Activated CD8-positive, alpha-beta memory T cell treated with anti-CD3 and anti-CD28 coated beads for 24 hours (primary cell): ENCODE measurements around the gene CBR3.
"Not testable (repeated sequence)": the region's sequence is repeated elsewhere in the genome, so short reads cannot be mapped to it uniquely, and the experiment has no call there.

Experiments
- DNase-seq: peaks from one replicate; pipeline ENCODE4 v3.0.0-alpha.2; 2020

CBR3 gene

GRCh38 chr21:36120304-36120888 is 14.5 kb upstream of the CBR3 start:
- no peak for DNase-seq

DNA sequence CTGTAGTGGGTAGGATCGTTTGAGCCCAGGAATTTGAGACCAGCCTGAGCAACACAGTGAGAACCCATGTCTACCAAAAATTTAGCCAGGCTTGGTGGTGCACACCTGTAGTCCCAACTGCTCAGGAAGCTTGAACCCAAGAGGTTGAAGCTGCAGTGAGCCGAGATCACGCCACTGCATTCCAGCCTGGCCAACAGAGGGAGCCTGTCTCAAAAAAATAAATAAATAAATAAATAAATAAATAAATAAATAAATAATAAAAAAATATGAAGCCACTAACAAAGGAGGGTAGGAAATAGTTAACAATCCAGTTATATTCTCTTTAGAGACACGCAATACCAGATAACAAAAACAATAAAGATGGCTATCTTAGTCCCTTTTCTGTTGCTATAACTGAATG is 11.9 kb upstream of the CBR3 start:
- no peak for DNase-seq

DNA sequence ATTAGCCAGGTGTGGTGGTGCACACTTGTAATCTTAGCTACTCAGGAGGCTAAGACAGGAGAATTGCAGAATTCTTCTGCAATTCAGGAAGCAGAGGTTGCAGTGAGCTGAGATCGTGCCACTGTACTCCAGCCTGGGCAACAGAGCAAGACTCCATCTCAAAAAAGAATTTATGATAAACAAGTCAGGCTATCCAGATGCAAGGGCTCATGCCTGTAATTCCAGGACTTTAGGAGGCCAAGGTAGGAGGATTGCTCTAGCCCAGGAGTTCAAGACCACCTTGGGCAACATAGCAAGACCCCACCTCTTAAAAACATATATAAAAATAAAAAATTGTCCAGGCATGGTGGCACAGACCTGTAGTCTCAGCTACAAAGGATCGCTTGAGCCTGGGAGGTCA is 10.5 kb upstream of the CBR3 start:
- DNase-seq, result peak; percentile 4

- DNase-seq, result peak; percentile 74
Measured at GRCh38 chr21:36125512-36126207, 9.2 kb upstream of the CBR3 start.

DNA sequence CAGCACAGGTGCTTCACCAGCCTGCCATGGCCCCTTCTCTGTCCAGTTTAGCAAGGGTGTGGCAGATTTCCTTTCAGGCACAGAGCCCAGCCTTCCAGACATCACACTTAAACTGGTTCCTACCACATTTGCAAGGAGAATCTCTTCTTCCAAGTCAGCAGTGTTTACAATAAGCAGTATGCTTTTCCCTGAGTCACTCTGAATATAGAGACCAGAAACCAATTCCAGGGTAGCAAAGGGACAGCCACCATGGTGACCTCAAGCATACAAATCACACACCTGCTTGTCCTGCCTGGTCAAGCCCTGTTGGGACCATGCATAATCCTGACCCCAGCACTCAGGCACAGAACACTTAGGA is 8.7 kb upstream of the CBR3 start:
- DNase-seq, result peak; percentile 28

DNA sequence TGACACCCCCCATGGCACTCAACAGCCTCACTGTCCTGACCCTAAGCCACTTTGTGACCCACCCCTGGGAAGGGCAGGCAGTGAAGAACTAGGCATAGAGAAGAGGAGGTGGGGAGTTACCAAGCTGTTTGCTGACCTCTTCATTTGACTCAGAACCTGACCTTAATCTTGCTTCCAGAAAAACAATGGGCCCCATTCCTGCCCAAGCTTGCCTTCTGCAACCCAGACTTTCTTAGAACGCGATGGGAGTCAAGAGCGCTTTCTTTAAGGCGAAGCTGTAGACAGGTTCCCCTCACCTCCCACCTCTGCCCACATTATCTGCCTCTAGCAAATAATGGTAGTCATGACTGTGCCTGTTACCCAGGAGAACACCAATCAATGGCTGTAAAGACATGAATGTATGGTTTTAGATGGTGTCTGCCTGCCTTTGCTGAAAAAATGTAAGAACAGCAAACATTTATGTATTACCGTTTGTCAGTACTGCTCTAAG is 8.2 kb upstream of the CBR3 start:
- peak; percentile 24 for DNase-seq

- DNase-seq, result no peak
Measured at GRCh38 chr21:36127250-36127904, 7.5 kb upstream of the CBR3 start.

- DNase-seq, result no peak
Measured at GRCh38 chr21:36127977-36128376, 6.9 kb upstream of the CBR3 start.

DNA sequence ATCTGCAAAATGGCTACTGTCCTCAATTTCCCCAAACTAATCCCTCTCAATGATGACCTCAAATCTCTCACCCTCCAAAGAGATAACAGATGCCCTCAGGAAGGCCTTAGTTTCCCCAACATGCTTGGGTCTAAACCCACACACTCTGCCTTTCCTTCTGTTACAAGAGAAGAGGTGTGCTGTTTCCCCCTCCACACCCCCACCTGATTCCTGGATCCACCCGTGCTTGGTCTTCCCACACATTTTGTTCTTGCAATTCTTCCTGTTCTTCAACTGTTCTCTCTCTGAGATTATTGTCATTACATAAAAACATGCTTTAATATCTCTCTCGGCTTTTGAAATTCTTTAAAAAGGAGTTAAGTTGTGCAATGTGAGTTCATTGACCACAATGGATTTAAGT is 5.7 kb upstream of the CBR3 start:
- no peak for DNase-seq

GRCh38 chr21:36130414-36130762 is 4.5 kb upstream of the CBR3 start:
- DNase-seq, result not testable (repeated sequence)

GRCh38 chr21:36130839-36131238 is 4.0 kb upstream of the CBR3 start:
- not testable (repeated sequence) for DNase-seq

- no peak for DNase-seq
Measured at GRCh38 chr21:36132696-36133095, 2.2 kb upstream of the CBR3 start.

- DNase-seq, result peak; percentile 78
Measured at GRCh38 chr21:36135391-36136102, 668 bp downstream of the CBR3 start.

DNA sequence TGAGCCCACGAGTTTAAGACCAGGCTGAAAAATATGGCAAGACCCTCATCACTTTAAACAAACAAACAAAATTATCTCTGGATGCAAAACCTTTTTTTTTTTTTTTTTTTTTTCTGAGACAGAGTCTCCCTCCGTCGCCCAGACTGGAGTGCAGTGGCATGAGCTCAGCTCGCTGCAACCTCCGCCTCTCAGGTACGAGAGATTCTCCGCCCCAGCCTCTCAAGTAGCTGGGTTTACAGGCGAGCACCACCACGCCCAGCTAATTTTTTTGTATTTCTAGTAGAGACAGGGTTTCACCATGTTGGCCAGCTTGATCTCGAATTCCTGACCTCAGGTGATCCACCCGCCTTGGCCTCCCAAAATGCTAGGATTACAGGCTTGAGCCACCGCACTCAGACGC is 4.9 kb downstream of the CBR3 start:
- DNase-seq, result not testable (repeated sequence)

DNA sequence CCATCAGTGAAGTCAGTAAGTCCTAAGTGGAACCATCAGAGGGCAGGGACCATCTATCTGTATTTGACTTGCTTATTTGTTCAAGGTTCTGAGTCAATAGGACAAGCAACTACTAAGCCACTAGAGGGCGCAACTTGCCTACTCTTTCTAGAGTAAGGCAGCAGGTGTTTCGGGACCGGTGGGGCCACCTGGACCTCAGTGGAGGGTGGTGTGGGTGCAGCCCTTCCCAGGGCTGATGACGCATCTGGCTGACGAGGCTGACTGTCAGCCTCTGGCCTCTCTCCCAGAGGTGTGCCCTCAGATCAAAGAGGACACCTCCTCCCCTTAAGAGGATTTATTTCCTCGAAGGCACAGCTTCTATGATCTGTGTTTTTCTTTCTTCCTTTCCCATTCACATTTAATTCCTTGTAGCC is 6.6 kb downstream of the CBR3 start:
- DNase-seq, result peak; percentile 86

GRCh38 chr21:36144233-36144632 is 9.4 kb downstream of the CBR3 start:
- not testable (repeated sequence) for DNase-seq

- no peak for DNase-seq
Measured at GRCh38 chr21:36145259-36145658, 10.4 kb downstream of the CBR3 start.

GRCh38 chr21:36147911-36148310 is 13.0 kb downstream of the CBR3 start:
- DNase-seq, result no peak

- no peak for DNase-seq
Measured at GRCh38 chr21:36148886-36149285, 14.0 kb downstream of the CBR3 start.

DNA sequence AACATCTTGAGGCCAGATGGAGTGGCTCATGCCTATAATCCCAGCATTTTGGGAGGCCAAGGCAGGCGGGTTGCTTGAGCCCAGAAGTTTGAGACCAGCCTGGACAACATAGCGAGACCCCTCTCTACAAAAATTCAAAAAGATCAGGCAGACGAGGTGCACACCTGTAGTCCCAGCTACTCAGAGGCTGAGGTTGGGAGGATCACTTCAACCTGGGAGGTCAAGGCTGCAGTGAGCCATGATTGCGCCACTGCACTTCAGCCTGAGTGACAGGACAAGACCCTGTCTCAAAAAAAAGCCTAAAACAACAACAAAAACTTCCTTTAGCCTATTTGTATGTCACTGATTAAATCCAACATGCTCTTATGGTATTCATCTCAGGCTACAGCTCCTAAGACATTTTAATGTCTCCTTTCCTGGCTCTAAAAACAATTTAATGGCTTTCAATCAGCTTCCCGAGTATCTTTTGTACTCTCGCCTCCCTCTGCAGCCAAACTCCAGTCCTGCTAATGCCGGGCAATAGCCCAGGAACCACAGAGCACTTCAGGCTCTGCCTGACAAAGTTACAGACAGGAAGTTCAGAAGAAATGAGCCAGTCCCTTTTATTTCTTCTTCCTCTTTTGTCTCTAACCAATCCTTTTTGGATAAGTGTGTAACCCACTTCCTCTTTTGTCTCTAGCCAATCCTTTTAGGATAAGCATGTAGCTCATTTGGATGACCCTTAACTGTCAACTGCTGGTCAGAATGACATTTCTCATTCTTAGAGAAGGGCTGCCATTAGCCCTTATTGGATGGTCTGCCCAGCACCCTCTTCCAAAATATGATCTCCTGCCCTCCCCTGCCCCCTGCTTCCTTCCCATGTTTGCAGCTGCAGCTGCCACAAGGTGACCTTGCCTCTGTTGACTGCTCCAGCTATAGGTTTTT is 15.2 kb downstream of the CBR3 start:
- no peak for DNase-seq

- no peak for DNase-seq
Measured at GRCh38 chr21:36155603-36156338, 20.9 kb downstream of the CBR3 start.

DNA sequence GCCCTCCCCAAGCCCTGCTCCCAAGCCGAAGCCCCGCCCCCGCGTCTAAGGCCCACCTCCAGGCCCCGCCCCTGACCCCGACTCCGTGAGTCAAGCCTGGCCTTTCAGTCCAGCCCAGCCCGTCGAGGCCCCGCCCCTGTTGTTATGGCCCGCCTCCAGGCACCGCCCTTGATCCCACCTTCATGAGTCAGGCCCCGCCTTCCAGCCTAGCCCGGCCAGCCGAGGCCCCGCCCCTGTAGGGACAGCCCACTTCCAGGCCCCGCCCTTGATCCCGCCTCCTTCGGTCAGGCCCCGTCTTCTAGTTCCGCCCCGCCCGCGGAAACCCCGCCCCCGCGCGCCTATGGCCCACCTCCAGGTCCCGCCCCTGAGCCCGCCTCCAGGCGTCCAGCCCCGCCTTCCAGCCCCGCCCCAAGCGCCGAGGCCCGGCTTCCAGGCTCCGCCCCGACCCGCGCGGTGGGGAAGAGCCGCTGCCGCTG is 21.5 kb downstream of the CBR3 start:
- peak; percentile 100 for DNase-seq
